ENCODE results near the gene CBX5.

CBX5 gene

DNA sequence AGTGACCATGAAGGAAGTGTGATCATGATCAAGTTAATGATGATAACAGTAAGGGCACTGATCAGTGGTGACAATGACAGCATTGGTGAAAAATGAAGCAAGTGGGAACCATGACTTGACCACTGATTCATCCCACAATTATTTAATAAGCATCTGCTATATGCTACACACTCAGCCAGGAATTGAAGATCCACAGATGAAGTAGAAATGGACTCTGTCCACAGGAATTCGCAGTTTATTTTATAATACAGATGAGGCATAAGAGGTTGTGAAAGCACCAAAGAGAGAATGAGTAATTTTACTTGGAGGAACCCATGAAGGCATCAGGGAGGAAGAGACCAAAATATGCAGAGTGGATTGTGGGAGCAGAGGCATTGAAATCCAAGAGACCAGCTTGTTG, 57.3 kb downstream of the CBX5 start:
- peak; percentile 97 for DNase-seq (ENCODE audit: low read depth)

DNA sequence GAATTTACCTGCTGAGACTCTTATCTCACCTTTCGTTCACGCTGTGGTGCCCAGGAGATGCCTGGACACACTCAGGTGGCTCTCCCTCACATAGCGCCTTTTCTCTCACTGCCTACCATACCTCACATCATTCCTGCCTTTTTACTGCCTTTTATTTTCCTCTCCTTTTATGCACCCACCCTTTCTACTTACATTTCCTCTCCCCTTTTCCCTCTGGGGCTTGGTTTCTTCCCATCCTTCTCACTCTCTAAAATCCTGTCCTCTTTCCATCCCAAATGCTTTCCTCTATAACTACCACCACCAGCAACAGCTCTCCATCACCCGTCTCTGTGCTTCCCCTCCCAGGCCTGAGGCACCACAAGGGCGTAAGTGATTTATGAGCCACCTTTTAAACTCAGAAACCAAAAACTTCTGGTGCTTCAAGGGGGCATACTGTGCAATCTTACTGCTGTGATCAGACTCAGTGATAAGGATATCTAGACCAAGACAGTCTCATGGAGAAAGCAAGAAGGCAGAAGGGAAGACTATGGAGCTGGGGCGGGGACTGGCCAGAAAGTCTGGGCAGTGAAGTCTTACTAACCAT, 58.4 kb downstream of the CBX5 start:
- DNase-seq (ENCODE audit: low read depth) = no peak

DNA sequence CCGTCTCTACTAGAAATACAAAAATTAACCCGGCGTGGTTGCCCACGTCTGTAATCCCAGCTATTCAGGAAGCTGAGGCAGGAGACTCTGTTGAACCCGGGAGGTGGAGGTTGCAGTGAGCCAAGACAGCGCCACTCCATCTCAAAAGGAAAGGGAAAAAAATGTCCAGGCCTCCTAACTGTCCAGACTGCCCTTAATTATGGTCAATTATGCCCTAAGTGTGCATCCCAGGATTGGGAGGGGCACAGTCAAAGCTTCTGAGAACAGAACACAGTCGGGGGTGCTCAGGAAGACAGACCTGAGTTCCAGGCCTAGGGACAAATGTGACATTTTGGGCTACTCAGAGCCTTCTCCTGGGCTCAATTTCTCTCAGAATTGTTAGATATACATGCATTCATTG, 59.4 kb downstream of the CBX5 start:
- DNase-seq (ENCODE audit: low read depth) = no peak

DNA sequence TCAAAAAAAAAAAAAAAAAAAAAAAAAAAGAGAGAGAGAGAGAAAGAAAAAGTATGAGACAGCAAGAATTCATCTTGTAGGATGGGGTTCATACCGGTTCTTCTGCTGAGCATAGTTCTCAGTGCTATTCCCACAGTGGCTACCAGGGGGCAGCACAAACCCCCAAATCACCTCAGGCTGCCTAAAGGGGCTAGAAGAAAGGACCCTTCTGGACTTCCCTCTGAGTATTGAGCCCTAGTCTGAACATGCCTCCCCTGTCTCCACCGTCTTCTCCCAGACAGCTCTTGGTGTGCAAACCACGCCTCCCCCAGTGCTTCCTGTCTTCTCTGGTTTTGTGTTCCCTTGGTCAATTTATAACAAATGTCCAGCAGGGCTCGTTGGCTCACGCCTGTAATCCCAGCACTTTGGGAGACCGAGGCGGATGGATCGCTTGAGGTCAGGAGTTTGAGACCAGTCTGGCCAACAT, 59.8 kb downstream of the CBX5 start:
- no peak for DNase-seq (ENCODE audit: low read depth)

DNA sequence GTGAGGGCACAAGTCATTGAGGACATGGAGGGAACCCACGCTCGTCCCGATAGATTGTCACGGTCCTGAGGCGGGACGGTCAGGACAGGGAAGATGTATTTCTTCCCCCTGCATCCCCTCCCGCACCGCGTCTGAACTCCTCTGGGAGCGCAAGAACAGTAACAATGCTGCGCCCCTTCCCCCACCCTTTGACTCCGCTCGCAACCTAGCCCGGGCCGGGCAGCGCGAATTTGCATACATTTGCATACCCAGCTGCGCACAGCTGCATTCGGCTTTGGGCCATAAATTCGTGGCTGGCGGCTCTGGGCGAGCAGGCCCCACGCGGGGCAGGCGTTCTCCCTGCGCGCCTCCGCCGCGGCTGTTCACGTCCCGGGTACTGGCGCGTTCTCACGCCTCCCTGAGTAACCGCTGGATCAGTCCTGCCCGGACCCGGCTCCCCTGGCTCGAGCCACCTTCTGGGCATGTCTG, 62.1 kb downstream of the CBX5 start:
- no peak for DNase-seq (ENCODE audit: low read depth)

DNA sequence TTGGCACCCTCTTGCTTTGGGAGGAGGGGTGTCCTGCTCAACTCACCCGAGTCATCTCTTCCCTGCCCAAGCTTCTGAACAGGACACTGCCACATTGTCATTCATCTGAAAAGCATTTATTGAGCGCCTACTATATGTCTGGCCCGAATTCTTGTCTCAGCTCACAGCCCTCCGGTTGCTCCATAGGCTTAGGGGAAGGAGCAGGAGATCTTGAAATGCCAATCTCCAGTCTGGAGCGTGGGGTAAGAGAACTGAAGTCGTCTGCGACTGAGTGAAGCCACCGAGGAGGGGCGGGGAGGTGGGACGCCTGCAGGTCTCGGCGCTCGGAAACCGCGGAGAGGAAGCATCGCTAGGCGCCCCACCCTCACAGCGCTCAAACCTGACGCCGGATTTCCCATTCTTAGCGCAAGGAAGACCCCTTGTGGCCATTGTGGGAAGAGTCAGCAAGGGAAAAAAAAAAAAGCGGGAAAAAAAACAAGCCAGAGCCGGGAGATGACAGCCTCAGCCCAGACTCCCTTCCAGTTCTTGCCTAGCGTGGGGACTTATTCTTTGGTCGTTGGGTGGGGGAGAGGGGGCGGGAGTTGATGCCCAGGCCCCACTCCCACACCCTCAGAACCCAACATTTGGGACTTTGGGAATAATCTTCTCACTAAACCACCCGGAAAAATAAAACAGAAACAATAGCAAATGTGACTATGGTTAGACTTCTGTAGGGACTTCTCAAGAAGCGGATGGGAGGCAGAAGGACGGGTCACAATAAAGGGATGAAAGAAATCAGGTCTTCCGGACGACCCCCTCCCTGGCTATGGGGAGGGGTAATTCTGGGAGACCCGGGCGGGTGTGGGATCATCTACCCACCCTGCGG, 62.9 kb downstream of the CBX5 start:
- peak; percentile 74 for DNase-seq (ENCODE audit: low read depth)

DNA sequence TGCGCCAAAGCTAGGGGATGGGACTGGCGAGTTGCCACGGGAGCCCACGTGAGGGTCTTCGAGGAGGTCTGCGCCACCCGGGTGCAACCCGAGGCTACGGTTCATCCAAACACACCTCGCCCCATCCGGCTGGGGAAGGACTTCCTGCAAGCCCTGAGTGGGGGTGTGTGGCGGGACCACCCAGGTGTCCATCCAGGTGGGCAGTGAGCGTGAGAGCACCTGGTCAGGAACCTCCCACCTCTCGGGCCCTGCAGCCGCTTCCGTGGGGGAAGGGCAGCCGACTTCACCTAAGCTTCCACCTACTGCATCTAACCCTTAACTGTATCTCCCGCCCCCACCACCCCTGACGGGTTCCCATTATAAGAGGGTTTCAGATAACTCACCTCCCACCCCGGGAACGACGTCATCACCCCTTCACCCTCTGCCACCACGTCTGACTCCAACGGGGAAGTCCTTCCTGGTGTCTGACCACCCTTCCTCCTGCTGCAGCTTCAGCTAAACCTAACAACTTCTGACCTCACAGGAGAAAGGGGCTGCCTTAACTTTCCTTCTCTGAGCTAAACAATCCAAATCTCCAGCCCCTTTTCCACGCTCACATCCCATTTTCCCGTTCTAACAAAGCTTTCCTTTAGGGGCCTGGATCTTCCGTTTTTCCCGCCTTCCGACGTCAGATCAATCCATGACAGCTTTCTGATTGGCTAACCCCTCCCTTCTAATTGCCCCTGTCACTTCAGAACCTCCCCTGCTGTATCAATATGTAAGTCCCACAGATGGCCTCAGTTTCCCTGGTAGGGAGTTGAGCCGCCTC, 63.7 kb downstream of the CBX5 start:
- DNase-seq (ENCODE audit: low read depth) = no peak

DNA sequence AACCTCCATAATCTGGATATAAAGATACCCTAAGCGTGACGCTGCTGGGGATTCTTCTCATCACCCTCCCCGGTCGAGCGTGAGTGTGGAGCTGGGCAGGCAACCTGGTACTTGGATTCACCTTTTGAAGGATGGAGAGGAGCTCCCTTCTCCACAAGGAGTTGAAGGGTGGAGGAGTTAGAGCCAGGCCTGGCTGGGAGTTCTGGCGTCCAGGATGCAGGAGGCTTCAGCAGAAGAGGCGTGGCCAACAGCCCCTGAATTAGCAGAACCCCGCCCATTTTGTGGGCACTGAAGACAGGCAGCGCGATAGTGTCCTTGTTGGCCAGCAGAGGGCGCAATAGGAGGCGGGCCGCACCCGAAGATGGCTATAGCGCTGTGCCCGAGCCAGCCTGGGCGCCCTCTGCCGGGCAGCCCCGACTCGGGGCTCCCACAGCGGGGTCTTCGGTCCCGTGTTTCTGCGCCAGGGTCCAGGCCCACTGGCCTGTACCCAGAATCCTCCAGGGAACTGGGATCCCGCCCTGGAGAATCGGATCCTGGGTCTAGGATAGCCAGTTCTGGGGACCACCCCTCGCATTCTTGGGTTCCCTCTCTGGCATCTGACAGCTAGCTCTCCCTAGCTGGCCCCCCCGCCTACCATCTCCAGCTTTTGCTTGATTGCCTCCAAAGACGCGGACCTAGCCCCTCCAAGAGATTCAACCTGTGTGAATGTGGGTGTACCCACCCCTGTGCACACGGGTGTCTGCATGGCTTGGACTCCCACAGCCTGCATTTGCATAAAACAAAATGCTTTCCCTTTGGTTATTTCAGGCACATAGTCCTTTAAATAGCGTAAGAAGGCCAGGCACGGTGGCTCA, 65.1 kb downstream of the CBX5 start:
- DNase-seq (ENCODE audit: low read depth) = peak; percentile 59

DNA sequence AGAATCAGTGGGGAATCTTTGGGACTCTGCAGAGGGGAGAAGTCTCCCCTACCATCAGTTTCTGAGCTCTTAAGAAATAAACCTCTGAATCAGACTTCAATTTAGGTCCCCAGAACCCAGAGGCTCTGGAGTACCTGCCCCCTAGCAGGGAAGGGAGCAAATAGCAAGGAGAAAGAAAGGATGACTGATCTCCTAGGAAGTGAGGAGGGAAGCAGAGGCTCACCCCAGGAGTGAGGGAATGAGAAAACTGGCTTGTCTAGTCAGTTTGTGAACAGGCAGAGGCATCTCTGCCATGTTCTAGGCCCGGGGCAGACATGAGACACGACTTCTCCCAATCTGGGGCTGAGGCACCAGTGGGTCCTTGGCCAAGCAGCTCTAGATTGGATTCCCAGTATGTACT, 66.8 kb downstream of the CBX5 start:
- no peak for DNase-seq (ENCODE audit: low read depth)

DNA sequence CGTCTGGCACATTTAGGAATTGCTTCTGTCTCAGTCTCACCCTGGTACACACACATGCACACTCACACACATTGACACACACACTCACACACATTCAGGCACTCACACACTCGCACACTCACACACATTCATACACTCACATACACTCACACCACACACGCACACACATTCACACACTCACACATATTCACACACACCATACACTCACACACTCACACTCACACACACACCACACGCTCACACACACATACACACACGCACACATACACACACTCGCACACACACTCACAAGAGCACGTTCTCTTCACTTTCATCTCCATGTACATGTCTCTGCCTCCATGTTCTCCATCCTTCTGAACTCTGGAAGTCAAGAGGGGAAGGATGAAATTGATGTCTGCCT, 68.0 kb downstream of the CBX5 start:
- DNase-seq (ENCODE audit: low read depth) = no peak

DNA sequence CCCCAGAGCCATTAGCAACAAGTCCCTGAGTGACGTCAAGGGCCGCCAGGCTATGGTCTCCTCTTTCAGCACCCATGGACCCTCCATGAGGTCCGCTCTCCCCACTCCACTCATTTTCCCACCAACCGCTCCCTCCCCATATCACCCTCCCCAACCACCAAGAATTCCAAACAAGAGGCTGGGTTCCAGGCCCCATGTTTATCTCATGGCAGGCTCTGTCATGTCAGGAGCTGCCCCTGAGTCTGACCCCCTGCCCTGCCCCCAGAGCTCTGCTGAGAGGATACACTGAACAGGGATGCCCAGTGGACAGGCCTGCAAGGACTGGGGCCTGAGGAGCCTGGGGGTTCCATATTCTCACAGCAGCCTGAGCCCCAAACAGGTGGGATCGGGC, 69.5 kb downstream of the CBX5 start:
- no peak for DNase-seq (ENCODE audit: low read depth)

DNA sequence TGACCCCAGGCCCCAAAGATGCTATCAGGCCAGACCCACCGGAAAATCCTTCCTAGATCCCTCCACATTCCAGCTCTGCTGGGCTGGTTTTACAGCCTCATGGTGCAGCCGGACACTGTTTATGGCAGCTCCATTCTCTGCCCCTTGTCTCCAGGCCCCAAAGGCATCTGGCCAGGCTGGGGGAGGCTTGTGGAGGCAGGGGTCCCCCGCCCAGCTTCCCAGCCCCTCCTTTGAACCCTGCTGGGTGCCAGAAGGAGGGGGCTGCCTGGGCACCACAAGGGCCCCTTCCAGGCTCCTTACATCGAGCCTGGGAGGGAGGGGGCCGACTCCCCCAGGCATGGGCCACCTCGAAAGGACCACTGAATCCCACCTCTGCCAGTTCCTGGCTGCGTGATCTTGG, 71.3 kb downstream of the CBX5 start:
- no peak for DNase-seq (ENCODE audit: low read depth)

DNA sequence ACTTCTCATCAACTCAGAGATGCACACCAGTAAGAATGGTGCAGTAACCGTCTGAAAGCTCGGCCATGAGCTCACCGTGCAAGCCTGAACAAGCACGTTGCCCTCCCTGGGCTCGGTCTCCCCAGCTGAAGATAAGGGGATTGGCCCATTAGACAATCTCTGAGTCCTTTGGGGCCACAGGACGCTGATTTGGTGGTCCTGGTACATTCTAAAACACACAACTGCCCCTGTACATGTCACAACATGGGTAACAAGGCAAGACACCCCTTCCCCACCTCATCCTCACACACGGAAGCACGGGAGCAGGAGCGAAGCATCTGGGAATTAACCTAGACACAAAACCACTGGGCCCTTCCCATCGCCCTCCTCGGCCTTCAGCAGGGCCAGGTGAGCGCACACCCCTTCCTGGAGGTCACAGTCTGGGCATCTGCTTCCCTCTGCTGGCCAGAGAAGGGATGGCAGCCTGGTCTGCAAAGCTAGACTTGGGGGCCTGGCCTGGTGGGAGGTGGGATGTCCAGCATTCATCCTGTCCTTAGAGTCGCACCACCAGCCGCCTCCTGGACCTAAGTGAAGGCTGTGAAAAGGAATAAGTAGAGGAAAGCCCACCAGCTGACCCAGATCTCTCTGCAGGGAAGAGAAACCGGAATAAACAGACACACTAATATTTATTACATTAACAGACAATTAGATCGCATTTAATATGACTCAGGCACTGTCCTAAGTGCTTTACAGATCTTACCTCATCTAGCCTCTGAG, 72.2 kb downstream of the CBX5 start:
- no peak for DNase-seq (ENCODE audit: low read depth)

DNA sequence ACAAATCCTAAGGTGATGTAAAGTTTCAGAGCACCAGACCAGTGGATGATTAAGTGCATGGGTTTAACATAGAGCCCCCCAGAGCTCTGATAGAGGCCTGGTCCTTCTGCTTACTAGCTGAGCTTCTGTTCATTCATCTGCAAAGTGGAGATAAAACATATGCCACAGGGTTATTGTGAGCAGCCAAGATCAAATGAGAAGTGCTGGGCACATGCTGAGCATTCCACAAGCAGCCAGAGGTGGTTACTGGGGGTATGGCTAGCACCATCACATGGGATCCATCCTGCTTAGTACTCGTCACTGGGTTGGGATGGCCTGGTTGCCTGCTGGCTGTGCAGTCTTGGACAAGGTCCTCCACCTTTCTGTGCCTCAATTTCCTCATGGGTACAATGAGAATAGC, 73.1 kb downstream of the CBX5 start:
- DNase-seq (ENCODE audit: low read depth) = no peak

DNA sequence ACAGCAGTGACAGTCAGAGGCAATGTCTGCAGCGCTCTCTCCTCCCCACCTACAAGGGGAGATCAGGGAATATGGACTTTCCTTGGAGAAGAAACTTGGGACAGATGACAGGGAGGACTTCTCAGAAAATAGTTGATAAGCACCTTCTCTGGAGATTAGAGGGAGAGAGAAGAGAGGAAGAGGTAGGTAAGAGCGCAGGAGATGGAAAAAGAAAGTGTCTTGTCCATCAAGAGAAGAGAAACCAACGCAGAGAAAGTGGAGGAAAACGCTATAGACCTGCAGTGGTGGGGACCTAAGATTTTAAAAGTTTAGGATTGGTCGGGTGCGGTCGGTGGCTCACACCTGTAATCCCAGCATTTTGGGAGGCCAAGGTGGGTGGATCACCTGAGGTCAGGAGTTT, 75.6 kb downstream of the CBX5 start:
- DNase-seq (ENCODE audit: low read depth) = no peak

DNA sequence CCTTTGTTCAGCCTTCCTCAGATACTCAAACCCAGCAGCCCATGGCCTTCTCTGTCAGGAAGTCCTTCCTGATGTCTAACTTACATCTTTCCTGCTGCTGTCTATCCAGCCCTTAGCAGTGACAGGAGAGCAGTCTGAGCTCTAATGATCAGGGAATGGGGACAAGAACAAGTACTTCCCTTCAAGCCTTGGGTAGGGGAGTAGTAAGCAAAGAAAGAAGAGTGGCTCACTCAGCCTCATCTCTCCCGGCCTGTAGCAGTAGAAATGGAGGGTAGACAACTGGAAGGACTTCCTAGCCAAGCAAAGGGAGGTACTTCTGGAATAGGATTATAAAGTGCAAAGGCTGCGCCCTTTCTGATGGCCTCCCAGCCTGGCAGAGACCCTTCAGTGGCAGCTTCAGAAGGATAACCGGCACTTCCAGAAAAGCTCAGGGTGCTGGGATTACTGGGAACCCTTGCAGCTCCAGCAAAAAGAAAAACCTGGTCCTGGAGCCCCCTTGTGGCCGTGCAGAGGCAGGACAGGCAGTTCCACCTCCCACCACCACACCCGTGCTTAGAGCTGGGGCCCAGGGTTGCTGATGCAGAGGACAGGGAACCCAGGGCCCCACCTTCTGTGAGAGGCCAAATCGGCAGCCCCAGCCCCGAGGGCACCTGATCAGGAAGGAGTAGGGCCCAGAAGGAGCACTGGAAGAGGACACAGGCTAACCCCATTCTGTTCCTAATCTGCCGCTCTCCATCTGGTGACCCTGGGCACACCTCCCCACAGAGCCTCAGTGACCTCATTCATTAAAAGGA, 78.7 kb downstream of the CBX5 start:
- DNase-seq (ENCODE audit: low read depth) = no peak

DNA sequence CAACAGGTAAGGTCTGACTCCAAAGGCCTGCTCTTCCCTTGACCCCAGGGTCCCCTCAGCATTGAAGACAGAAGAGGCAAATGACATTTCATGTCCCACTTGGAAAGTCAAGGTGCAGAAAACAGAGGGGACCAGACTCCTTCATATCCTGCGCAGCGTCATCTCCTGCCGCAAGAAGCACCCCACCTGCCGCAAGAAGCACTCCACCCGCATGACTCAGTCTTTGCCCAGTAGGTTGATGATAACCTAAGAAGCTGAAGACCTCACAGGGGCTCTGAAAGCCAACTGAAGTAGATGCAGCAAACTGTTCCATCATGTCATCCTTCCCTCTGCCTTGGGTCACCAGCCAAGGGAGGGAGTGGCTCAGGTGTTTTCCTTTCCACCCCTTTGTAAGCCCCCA, 79.5 kb downstream of the CBX5 start:
- no peak for DNase-seq (ENCODE audit: low read depth)

DNA sequence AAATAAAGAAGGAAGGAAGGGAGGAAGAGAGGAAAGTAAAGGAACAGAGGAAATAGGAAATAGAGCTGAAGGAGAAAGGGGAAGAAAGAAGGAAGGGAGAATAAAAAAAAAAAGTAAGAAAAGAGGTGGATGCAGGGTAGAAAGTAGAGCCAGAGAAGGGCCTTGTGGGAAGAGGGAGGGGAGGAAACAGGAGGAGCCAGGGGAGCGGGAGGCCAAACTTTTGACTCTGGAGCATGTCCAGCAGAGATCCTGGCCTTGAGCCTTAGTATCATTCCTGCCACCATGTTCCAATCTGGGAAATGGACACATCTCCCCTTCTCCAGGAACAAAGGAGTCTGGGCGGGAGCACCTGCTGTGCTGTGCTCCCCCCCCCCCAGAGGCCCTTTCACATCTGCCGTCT, 80.0 kb downstream of the CBX5 start:
- DNase-seq (ENCODE audit: low read depth) = no peak

DNA sequence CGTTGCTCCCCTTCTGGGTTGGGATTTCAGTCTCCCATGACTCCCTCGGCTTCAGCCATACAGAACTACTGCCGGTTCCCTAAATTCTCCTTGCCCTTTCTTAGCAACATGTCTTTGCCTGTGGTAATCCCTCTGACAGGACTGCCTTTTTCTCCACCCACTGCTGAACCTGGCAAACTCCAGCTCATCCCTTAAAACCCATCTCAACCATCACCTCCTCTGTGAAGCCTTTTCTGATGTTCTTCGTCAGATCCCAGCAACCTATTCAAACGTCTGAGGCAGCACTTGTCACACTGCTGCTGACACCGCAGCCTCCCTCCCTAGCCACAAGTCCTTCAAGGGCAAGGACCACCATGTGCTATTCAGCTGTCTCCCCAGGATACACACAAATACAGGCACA, 80.9 kb downstream of the CBX5 start:
- no peak for DNase-seq (ENCODE audit: low read depth)

DNA sequence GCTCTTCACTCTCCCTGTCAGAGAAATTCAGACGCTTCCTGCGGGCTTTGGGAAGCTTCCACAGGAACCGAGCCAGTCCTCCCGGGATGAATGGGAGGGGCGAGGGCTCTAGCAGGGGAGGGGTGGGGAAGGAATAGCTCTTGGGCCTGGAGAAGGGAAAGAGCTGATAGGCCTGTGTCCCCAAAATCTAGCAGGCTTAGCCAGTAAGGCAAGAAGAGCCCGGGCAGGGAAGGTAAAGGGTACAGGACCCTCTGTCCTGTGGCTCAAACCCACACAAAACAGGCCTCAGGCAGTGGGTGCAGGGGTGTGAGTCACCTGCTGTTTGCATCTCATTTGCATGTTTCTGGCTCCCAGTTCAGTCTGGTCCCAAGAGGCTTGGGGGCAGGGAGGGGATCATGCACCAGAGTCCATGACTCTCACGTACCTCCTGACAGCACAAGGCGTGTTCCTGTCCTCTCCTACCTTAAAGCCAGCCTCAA, 82.5 kb downstream of the CBX5 start:
- no peak for DNase-seq (ENCODE audit: low read depth)

All from HS-5 (cell line).